OCI-LY3 (cell line): ENCODE measurements around the gene ZBTB5.
A peak's percentile ranks its signal among the peaks of the same experiment; 100 is the strongest.
"Not testable (repeated sequence)": the region's sequence is repeated elsewhere in the genome, so short reads cannot be mapped to it uniquely, and the experiment has no call there.

Experiments
- H2AFZ ChIP-seq: fragments of 200-600, 300-600 bp; shearing (Covaris generic); 2 replicates; pipeline ENCODE4 v1.6.0; 2014; ENCODE audit warnings: antibody characterized with exemption, low read depth, low read length
- H3K27ac ChIP-seq: fragments of 200-600, 300-600 bp; sonication (generic); 2 replicates; pipeline ENCODE4 v1.5.1; 2014; ENCODE audit warnings: mild to moderate bottlenecking, low read length, moderate library complexity, mixed read lengths
- H3K27me3 ChIP-seq: fragments of 200-600, 300-600 bp; sonication (generic); 2 replicates; pipeline ENCODE4 v1.6.1; 2014; ENCODE audit warnings: low read depth, low read length, mixed read lengths
- H3K36me3 ChIP-seq: fragments of 200-600, 300-600 bp; sonication (generic); replicated peaks from 2 replicates; pipeline ENCODE3; 2014; ENCODE audit warnings: low read depth, low read length, mixed read lengths
- H3K4me1 ChIP-seq: fragments of 300-600, 200-600 bp; sonication (generic); 2 replicates; pipeline ENCODE4 v1.6.1; 2014; ENCODE audit warnings: low read length, mixed read lengths
- H3K4me2 ChIP-seq: fragments of 200-600, 300-600 bp; sonication (generic); 2 replicates; pipeline ENCODE4 v1.6.1; 2014; ENCODE audit warnings: low read length, mixed read lengths
- H3K4me3 ChIP-seq: fragments of 300-600, 200-600 bp; sonication (generic); 2 replicates; pipeline ENCODE4 v1.5.1; 2014; ENCODE audit warnings: antibody characterized with exemption, mild to moderate bottlenecking, low read length, moderate library complexity
- H3K79me2 ChIP-seq: fragments of 300-600, 200-600 bp; shearing (Covaris generic); 2 replicates; pipeline ENCODE4 v1.6.1; 2014; ENCODE audit warnings: mild to moderate bottlenecking, low read length, mixed read lengths
- H3K9ac ChIP-seq: fragments of 300-600, 200-600 bp; shearing (Covaris generic); 2 replicates; pipeline ENCODE4 v1.6.0; 2014; ENCODE audit warnings: mild to moderate bottlenecking, low read length, moderate library complexity
- H3K9me3 ChIP-seq: fragments of 200-600, 300-600 bp; shearing (Covaris generic); 2 replicates; pipeline ENCODE4 v1.6.1; 2014; ENCODE audit warnings: low read length, mixed read lengths; ENCODE audit not compliant: insufficient read depth
- H4K20me1 ChIP-seq: fragments of 200-600, 300-600 bp; sonication (generic); 2 replicates; pipeline ENCODE4 v1.6.1; 2016; ENCODE audit warnings: low read length, mixed read lengths; ENCODE audit not compliant: insufficient read depth
- CTCF ChIP-seq: fragments of 200-600, 300-600 bp; sonication (generic); IDR thresholded peaks from 2 replicates; pipeline ENCODE4 v1.5.1; 2014; ENCODE audit warnings: antibody characterized with exemption, low read length, low read depth
- EZH2phosphoT487 ChIP-seq: fragments of 200-600 bp; shearing (Covaris generic); IDR thresholded peaks from 2 replicates; pipeline ENCODE4 v1.6.1; 2018; ENCODE audit warnings: antibody characterized with exemption, mixed run types, low read depth

Gene ZBTB5

DNA sequence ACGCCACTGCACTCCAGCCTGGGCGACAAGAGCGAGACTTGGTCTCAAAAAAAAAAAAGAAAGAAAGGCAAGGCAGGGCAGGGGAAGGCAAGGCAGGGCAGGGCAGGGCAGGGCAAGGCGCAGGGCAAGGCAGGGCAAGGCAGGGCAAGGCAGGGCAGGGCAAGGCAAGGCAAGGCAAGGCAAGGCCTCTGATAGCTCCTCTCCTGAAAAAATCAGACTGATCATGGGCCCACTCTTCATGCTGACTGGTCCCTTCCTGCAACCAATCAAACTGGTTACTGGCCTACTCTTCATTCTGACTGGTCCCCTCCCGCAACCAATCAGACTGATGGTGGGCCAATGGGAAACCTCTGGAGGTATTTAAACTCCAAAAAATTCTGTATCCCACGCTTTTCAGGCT is 3.4 kb upstream of the ZBTB5 start:
- no peak overlapping the region for H3K4me3 ChIP-seq
- no peak for TF ChIP-seq EZH2phosphoT487
- TF ChIP-seq CTCF: no peak

DNA sequence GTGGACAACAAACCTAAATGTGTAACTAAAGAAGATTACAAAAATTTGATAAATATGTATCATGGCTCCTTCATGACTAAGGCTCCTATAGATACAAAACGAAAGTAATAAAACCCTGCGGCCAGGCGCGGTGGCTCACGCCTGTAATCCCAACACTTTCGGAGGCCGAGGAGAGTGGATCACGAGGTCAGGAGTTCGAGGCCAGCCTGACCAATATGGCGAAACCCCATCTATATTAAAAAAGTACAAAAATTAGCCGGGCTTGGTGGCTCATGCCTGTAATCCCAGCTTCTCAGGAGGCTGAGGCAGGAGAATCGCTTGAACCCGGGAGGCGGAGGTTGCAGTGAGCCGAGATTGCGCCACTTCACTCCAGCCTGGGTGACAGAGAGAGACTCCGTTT is 2.3 kb upstream of the ZBTB5 start:
- H3K9ac ChIP-seq, H2AFZ ChIP-seq, H3K27ac ChIP-seq, H3K9me3 ChIP-seq, H3K36me3 ChIP-seq, H3K4me2 ChIP-seq, H3K4me3 ChIP-seq, H3K27me3 ChIP-seq: not testable (repeated sequence)
- Histone ChIP-seq H4K20me1 (peaks cover 17% of the 10 kb centered on the region), H3K79me2 (peaks cover 24% of the 10 kb centered on the region), H3K4me1 (peaks cover 19% of the 10 kb centered on the region)

More for the DNA sequence above, 3.4 kb upstream of the ZBTB5 start:
- H3K27me3 ChIP-seq: no peaks in the 10 kb centered on the region
- no peak overlapping the region for H3K27ac ChIP-seq
- H4K20me1 ChIP-seq: peaks cover 7% of the 10 kb centered on the region; the same call in 1 of the 2 replicates
- H3K36me3 ChIP-seq: no peaks in the 10 kb centered on the region
- H2AFZ ChIP-seq: no peak overlapping the region
- no peak overlapping the region for H3K4me2 ChIP-seq
- H3K9ac ChIP-seq: no peak overlapping the region
- H3K9me3 ChIP-seq: no peaks in the 10 kb centered on the region
- H3K79me2 ChIP-seq: peaks cover 13% of the 10 kb centered on the region
- peaks cover 9% of the 10 kb centered on the region for H3K4me1 ChIP-seq

- no peak for TF ChIP-seq CTCF
- TF ChIP-seq EZH2phosphoT487: no peak
- Histone ChIP-seq H2AFZ (peak overlapping the region; percentile 59), H3K27me3 (no peaks in the 10 kb centered on the region), H3K79me2 (peaks cover 38% of the 10 kb centered on the region), H3K9me3 (no peaks in the 10 kb centered on the region), H3K27ac (peak overlapping the region; percentile 80), H3K4me2 (peak overlapping the region; percentile 76), H4K20me1 (peaks cover 25% of the 10 kb centered on the region), H3K9ac (peak overlapping the region; percentile 96), H3K4me3 (peak overlapping the region; percentile 96), H3K36me3 (peaks cover 14% of the 10 kb centered on the region), H3K4me1 (peaks cover 19% of the 10 kb centered on the region)
Observed at GRCh38 chr9:37466037-37466709, 923 bp upstream of the ZBTB5 start.

- Histone ChIP-seq H3K79me2 (peaks cover 53% of the 10 kb centered on the region), H4K20me1 (peaks cover 33% of the 10 kb centered on the region)
Observed at GRCh38 chr9:37464426-37465248, 613 bp downstream of the ZBTB5 start.

More at GRCh38 chr9:37464426-37465248, 613 bp downstream of the ZBTB5 start:
- Histone ChIP-seq H3K27me3 (no peaks in the 10 kb centered on the region), H3K27ac (peak overlapping the region; percentile 84), H3K4me1 (peaks cover 19% of the 10 kb centered on the region), H3K9me3 (no peaks in the 10 kb centered on the region), H3K4me2 (peak overlapping the region; percentile 91), H3K9ac (peak overlapping the region; percentile 92), H3K4me3 (peak overlapping the region; percentile 96), H3K36me3 (peaks cover 21% of the 10 kb centered on the region), H2AFZ (peak overlapping the region; percentile 10; the same call in 1 of the 2 replicates)
- TF ChIP-seq CTCF (no peak), EZH2phosphoT487 (no peak)
